HCT116 (cell line): ENCODE results near the gene SPEF2. TPM values are rescaled to one million over a fixed set of nuclear protein-coding genes. Genes with fewer than 3 reads are reported as not detected.

Experiments
- ATAC-seq: fragments of 200-7000 bp; cut with Tn5 transposase; 2 replicates; pipeline ENCODE4 v1.9.1; 2020; ENCODE audit warnings: mild to moderate bottlenecking, moderate library complexity
- Bru-seq: library from RNA; stranded (reverse); fragments of 400-500 nt; gene quantifications from one replicate; lab custom pipeline; 2021; lab: Mats Ljungman, UMichigan
- BruChase-seq, 2 experiments: library from RNA; stranded (reverse); fragments of 400-500 nt; gene quantifications; one replicate each; lab custom pipeline; 2021; lab: Mats Ljungman, UMichigan
- BruUV-seq: library from RNA; stranded (reverse); fragments of 400-500 nt; replicated peaks from 2 replicates; lab custom pipeline; 2021; lab: Mats Ljungman, UMichigan
- CTCF ChIA-PET: fragments of 300-600 bp; sonication (Branson Sonifier 250); formaldehyde crosslinking; loops from one replicate; lab custom pipeline; 2021; ENCODE audit warnings: antibody characterized with exemption; lab: Charles Lee
- POLR2A ChIA-PET: fragments of 300-600, 350-600 bp; sonication (Branson Sonifier 250); formaldehyde crosslinking; loops from one replicate; lab custom pipeline; 2021; ENCODE audit warnings: antibody characterized with exemption; lab: Charles Lee
- RAD21 ChIA-PET, 2 experiments: fragments of 300-600 bp; sonication (Branson Sonifier 250); formaldehyde crosslinking; loops; one replicate each; lab custom pipeline; 2023; ENCODE audit warnings: low total read pairs in 2 of 2; ENCODE audit not compliant: uncharacterized antibody in 2 of 2, unreplicated experiment in 2 of 2, low non-redundant PET in 1 of 2; lab: Charles Lee
- DNase-seq: peaks from one replicate; pipeline ENCODE4 v3.0.0-alpha.2; 2010; ENCODE audit warnings: low read depth, low spot score
- H2AFZ ChIP-seq: fragments of 200-600 bp; shearing (Covaris generic), sonication (generic); 2 replicates; pipeline ENCODE4 v1.6.1; 2017; ENCODE audit warnings: low read depth, mixed run types, mixed read lengths, antibody characterized with exemption, low read length; ENCODE audit not compliant: poor library complexity, severe bottlenecking
- H3K27ac ChIP-seq: 2 replicates; pipeline ENCODE4 v1.5.1; 2012; ENCODE audit warnings: low read depth, low read length
- H3K27me3 ChIP-seq: fragments of 200-600 bp; sonication (generic); 2 replicates; pipeline ENCODE4 v1.6.1; 2016; ENCODE audit warnings: mixed run types, low read length, mixed read lengths; ENCODE audit not compliant: insufficient read depth
- H3K36me3 ChIP-seq, 2 experiments: fragments of 200-500 bp in 1 of 2; fragments of 200-600 bp in 1 of 2; sonication (Bioruptor generic) in 1 of 2; sonication (generic) in 1 of 2; 2 replicates each; pipeline versions ENCODE4 v1.5.1 to v1.6.1; 2014 to 2016; ENCODE audit warnings: low read length in 2 of 2, inconsistent platforms in 1 of 2, mixed read lengths in 1 of 2, mixed run types in 1 of 2; ENCODE audit not compliant: insufficient read depth in 2 of 2, control insufficient read depth in 1 of 2
- H3K4me1 ChIP-seq, 2 experiments: fragments of 200-600 bp in 1 of 2; sonication (generic) in 1 of 2; 2 replicates each; pipeline versions ENCODE4 v1.5.1 to v1.6.1; 2012 to 2017; ENCODE audit warnings: low read length in 2 of 2, inconsistent platforms in 1 of 2, mild to moderate bottlenecking in 1 of 2, mixed read lengths in 1 of 2, mixed run types in 1 of 2, moderate library complexity in 1 of 2; ENCODE audit not compliant: insufficient read depth in 2 of 2, control insufficient read depth in 1 of 2
- H3K4me2 ChIP-seq: fragments of 200-600 bp; sonication (generic); 2 replicates; pipeline ENCODE4 v1.6.1; 2017; ENCODE audit warnings: mixed run types, low read length, mixed read lengths
- H3K4me3 ChIP-seq, 2 experiments: fragments of 200-600 bp in 1 of 2; sonication (generic) in 1 of 2; replicated peaks in 1 of 2; 2 replicates each; pipeline ENCODE4 v1.5.1; 2011 to 2016; ENCODE audit warnings: low read length in 2 of 2, control low read depth in 1 of 2, low read depth in 1 of 2, mild to moderate bottlenecking in 1 of 2, mixed read lengths in 1 of 2, mixed run types in 1 of 2
- H3K79me2 ChIP-seq: fragments of 200-600 bp; sonication (generic); 2 replicates; pipeline ENCODE4 v1.6.1; 2017; ENCODE audit warnings: mild to moderate bottlenecking, mixed run types, low read length, moderate library complexity, mixed read lengths; ENCODE audit not compliant: insufficient read depth
- H3K9ac ChIP-seq: fragments of 200-600 bp; sonication (generic); 2 replicates; pipeline ENCODE4 v1.6.1; 2016; ENCODE audit warnings: low read length, mixed read lengths
- H3K9me2 ChIP-seq: fragments of 200-600 bp; sonication (generic), shearing (Covaris generic); 2 replicates; pipeline ENCODE4 v1.6.1; 2017; ENCODE audit warnings: mixed run types, mild to moderate bottlenecking, moderate library complexity; ENCODE audit not compliant: insufficient read depth
- H3K9me3 ChIP-seq, 2 experiments: fragments of 200-500 bp in 1 of 2; fragments of 200-600 bp in 1 of 2; sonication (Bioruptor generic) in 1 of 2; sonication (generic) in 1 of 2; 2 replicates each; pipeline ENCODE4 v1.6.1; 2014 to 2017; ENCODE audit warnings: low read length in 2 of 2, mixed read lengths in 2 of 2, inconsistent platforms in 1 of 2, low read depth in 1 of 2, mild to moderate bottlenecking in 1 of 2, mixed run types in 1 of 2, moderate library complexity in 1 of 2; ENCODE audit not compliant: control insufficient read depth in 1 of 2, insufficient read depth in 1 of 2
- H4K20me1 ChIP-seq: fragments of 200-600 bp; sonication (generic), shearing (Covaris generic); 2 replicates; pipeline ENCODE4 v1.6.1; 2017; ENCODE audit warnings: mixed run types, mild to moderate bottlenecking, moderate library complexity; ENCODE audit not compliant: insufficient read depth
- CBX3 ChIP-seq: IDR thresholded peaks from 2 replicates; pipeline ENCODE4 v1.6.1; 2012; ENCODE audit warnings: low read depth
- EGR1 ChIP-seq: IDR thresholded peaks from 2 replicates; pipeline ENCODE4 v1.6.1; 2012; ENCODE audit warnings: low read depth
- EZH2 ChIP-seq: fragments of 200-600 bp; sonication (generic); IDR thresholded peaks from 2 replicates; pipeline ENCODE4 v1.6.1; 2017; ENCODE audit warnings: antibody characterized with exemption, mixed run types
- EZH2phosphoT487 ChIP-seq: fragments of 200-600 bp; IDR thresholded peaks from 2 replicates; pipeline ENCODE4 v1.6.1; 2018; ENCODE audit warnings: antibody characterized with exemption, borderline replicate concordance
- JUND ChIP-seq: IDR thresholded peaks from 2 replicates; pipeline ENCODE4 v1.6.1; 2012
- POLR2AphosphoS5 ChIP-seq: IDR thresholded peaks from 2 replicates; pipeline ENCODE4 v1.6.1; 2011; ENCODE audit warnings: mild to moderate bottlenecking, low read depth, low read length, moderate library complexity
- SIN3A ChIP-seq: IDR thresholded peaks from 2 replicates; pipeline ENCODE4 v1.6.1; 2012; ENCODE audit warnings: low read depth
- SP1 ChIP-seq: IDR thresholded peaks from 2 replicates; pipeline ENCODE4 v1.6.1; 2012; ENCODE audit warnings: low read depth
- TCF7L2 ChIP-seq: IDR thresholded peaks from 2 replicates; pipeline ENCODE4 v1.7.0; 2011; ENCODE audit warnings: borderline replicate concordance, inconsistent platforms; ENCODE audit not compliant: insufficient read depth, insufficient read length; ENCODE audit errors: extremely low read depth
- ZFX ChIP-seq: fragments of 450-650 bp; IDR thresholded peaks from 2 replicates; pipeline ENCODE4 v1.6.1; 2017
- ZNF274 ChIP-seq: fragments of 200-500 bp; sonication (Bioruptor generic); IDR thresholded peaks from 2 replicates; pipeline ENCODE4 v1.6.1; 2014; ENCODE audit warnings: mild to moderate bottlenecking, low read depth, low read length, inconsistent platforms
- intact Hi-C: fragments of 100-400 bp; cut with micrococcal nuclease; formaldehyde crosslinking; loops from 2 replicates; pipeline ENCODE4 v1.10.0; 2022
- long read RNA-seq: library from polyadenylated mRNA; unstranded; transcript quantifications from one replicate; pipeline ENCODE4 v2.0.0, GENCODE V29; 2021; ENCODE audit not compliant: unreplicated experiment
- polyA plus RNA-seq: library from polyadenylated mRNA; unstranded; fragments of >200 nt; gene quantifications from 2 replicates; pipeline ENCODE4 v1.2.1, GENCODE V29; 2012; ENCODE audit warnings: missing spikeins
- total RNA-seq: library from RNA; stranded (reverse); gene quantifications from one replicate; pipeline ENCODE4 v1.2.1, GENCODE V29; 2021; ENCODE audit not compliant: unreplicated experiment
- TF ChIP-seq, protein P1 (sequence below): IDR thresholded peaks from 2 replicates; pipeline ENCODE4 v1.6.1; 2012
- TF ChIP-seq, protein P2 (sequence below): IDR thresholded peaks from 2 replicates; pipeline ENCODE4 v1.6.1; 2012; ENCODE audit warnings: low read depth

SPEF2 gene, protein sequence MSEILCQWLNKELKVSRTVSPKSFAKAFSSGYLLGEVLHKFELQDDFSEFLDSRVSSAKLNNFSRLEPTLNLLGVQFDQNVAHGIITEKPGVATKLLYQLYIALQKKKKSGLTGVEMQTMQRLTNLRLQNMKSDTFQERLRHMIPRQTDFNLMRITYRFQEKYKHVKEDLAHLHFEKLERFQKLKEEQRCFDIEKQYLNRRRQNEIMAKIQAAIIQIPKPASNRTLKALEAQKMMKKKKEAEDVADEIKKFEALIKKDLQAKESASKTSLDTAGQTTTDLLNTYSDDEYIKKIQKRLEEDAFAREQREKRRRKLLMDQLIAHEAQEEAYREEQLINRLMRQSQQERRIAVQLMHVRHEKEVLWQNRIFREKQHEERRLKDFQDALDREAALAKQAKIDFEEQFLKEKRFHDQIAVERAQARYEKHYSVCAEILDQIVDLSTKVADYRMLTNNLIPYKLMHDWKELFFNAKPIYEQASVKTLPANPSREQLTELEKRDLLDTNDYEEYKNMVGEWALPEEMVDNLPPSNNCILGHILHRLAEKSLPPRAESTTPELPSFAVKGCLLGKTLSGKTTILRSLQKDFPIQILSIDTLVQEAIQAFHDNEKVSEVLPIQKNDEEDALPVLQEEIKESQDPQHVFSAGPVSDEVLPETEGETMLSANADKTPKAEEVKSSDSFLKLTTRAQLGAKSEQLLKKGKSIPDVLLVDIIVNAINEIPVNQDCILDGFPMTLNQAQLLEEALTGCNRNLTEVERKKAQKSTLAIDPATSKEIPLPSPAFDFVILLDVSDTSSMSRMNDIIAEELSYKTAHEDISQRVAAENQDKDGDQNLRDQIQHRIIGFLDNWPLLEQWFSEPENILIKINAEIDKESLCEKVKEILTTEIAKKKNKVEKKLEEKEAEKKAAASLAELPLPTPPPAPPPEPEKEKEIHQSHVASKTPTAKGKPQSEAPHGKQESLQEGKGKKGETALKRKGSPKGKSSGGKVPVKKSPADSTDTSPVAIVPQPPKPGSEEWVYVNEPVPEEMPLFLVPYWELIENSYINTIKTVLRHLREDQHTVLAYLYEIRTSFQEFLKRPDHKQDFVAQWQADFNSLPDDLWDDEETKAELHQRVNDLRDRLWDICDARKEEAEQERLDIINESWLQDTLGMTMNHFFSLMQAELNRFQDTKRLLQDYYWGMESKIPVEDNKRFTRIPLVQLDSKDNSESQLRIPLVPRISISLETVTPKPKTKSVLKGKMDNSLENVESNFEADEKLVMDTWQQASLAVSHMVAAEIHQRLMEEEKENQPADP (N-terminal part only)
- 4.6 TPM for total RNA-seq
- polyA plus RNA-seq, result 0.81 and 1.3 TPM in 2 replicates
- percentile 36 among the genes with signal in this experiment for Bru-seq, nascent RNA
- percentile 30 among the genes with signal in this experiment for BruChase-seq, experiment 1, labeled RNA remaining after a 6-hour chase
- percentile 35 among the genes with signal in this experiment for BruChase-seq, experiment 2, labeled RNA remaining after a 2-hour chase
- long read RNA-seq, partial matches to known transcripts, result 1 of 4 reads
- long read RNA-seq, other reads (novel, unspliced or antisense), result 3 of 4 reads

DNA sequence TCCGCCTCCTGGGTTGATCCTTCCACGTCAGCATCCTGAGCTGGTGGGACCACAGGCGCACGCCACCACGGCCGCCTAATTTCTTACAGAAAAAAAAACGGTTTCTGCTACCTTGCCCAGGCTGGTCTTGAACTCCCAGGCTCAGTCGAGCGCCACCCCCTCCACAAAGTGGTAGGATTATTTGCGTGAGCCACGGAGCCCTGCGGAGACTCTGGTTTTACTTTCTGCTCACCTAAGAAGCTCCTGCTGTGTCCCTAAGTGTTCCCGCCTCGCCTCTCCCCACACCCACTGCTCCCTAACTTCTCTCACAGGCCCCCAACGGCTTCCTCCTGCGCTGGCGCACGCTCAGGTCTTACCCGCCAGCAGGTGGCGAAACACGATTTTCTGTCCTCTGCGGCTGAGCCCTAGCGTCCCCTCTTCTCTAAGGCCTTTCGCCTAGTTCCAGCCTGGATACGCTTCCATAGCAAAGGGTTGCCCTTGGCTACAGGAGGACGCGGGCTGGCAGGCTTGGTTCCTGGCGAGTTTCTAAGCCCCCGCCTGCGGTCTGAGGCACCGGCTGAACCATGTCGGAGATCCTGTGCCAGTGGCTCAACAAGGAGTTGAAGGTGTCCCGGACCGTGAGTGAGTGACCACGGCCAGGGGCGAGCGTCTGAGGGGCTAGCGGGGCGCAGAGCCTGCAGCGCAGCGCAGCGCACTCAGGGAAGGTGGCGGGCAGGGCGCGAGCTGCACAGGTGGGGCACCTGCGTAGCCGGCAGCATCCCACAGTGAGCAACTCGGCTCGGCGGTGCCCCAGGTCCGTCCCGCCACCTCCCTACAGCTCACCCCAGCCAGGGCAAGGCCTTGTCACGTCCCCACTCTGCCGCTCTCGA is at the start of gene SPEF2:
Gene SPEF2 (plus strand): TSS at position 429 of the 869 bp plus-strand sequence. CDS start 135 bp downstream, at position 564.
- peak; percentile 91 for DNase-seq
- CTCF ChIA-PET, result interaction anchor here (0.6 to 1.7 kb wide), 4 partner anchors 11 to 42 kb away, joined by 3 to 5 read pairs (median 3); no protein-coding TSS in a partner anchor
- no TSS peak for BruUV-seq
- Histone ChIP-seq H3K4me2 (peak within 1 kb of the TSS; percentile 89), H3K36me3 (no peaks in the 10 kb centered on the region), H3K9me3 (no peaks in the 10 kb centered on the region), H3K79me2 (no peaks in the 10 kb centered on the region), H3K4me1 (peaks cover 4 to 14% of the 10 kb centered on the region in 2 experiments; a peak in 3 of 4 replicates), H3K4me3 (peak within 1 kb of the TSS; percentile 86 to 89), H2AFZ (peak within 1 kb of the TSS; percentile 91), H3K27ac (peak within 1 kb of the TSS; percentile 57), H4K20me1 (no peaks in the 10 kb centered on the region), H3K9ac (peak within 1 kb of the TSS; percentile 71), H3K9me2 (no peaks in the 10 kb centered on the region), H3K27me3 (no peaks in the 10 kb centered on the region)
- ATAC-seq, result peak; percentile 96
- POLR2A ChIA-PET, result no interaction called here
- intact Hi-C loops, result no loop called here
- RAD21 ChIA-PET, result no interaction called here
- peak; percentile 82 for TF ChIP-seq SIN3A
- 0 out of 2 replicates have a peak, but pooled peaks have one; percentile 34 for TF ChIP-seq CBX3
- TF ChIP-seq SP1, result peak; percentile 26; the same call in 1 of the 2 replicates
- no peak for TF ChIP-seq JUND
- no peak for TF ChIP-seq EGR1
- no peak for TF ChIP-seq ZNF274
- TF ChIP-seq, protein P1, sequence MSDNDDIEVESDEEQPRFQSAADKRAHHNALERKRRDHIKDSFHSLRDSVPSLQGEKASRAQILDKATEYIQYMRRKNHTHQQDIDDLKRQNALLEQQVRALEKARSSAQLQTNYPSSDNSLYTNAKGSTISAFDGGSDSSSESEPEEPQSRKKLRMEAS, result peak; percentile 36
- no peak for TF ChIP-seq EZH2phosphoT487
- peak; percentile 71 for TF ChIP-seq ZFX
- peak; percentile 34 for TF ChIP-seq TCF7L2
- TF ChIP-seq, protein P2, sequence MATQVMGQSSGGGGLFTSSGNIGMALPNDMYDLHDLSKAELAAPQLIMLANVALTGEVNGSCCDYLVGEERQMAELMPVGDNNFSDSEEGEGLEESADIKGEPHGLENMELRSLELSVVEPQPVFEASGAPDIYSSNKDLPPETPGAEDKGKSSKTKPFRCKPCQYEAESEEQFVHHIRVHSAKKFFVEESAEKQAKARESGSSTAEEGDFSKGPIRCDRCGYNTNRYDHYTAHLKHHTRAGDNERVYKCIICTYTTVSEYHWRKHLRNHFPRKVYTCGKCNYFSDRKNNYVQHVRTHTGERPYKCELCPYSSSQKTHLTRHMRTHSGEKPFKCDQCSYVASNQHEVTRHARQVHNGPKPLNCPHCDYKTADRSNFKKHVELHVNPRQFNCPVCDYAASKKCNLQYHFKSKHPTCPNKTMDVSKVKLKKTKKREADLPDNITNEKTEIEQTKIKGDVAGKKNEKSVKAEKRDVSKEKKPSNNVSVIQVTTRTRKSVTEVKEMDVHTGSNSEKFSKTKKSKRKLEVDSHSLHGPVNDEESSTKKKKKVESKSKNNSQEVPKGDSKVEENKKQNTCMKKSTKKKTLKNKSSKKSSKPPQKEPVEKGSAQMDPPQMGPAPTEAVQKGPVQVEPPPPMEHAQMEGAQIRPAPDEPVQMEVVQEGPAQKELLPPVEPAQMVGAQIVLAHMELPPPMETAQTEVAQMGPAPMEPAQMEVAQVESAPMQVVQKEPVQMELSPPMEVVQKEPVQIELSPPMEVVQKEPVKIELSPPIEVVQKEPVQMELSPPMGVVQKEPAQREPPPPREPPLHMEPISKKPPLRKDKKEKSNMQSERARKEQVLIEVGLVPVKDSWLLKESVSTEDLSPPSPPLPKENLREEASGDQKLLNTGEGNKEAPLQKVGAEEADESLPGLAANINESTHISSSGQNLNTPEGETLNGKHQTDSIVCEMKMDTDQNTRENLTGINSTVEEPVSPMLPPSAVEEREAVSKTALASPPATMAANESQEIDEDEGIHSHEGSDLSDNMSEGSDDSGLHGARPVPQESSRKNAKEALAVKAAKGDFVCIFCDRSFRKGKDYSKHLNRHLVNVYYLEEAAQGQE, result no peak
- peak; percentile 32; the same call in 1 of the 2 replicates for TF ChIP-seq POLR2AphosphoS5
- TF ChIP-seq EZH2, result no peak
